HG03342 (cell line): ENCODE results near the gene EVI5L.

Source experiments
- ATAC-seq: cut with Tn5 transposase; IDR thresholded peaks from one replicate; pipeline ENCODE4 v1.9.1; 2021; ENCODE audit warnings: mild to moderate bottlenecking, moderate library complexity; ENCODE audit not compliant: unreplicated experiment

EVI5L gene

GRCh38 chr19:7894612-7895309 is 64.7 kb downstream of the EVI5L start:
- ATAC-seq, result no peak

- no peak for ATAC-seq
Measured at GRCh38 chr19:7895565-7895964, 65.5 kb downstream of the EVI5L start.

- no peak for ATAC-seq
Measured at GRCh38 chr19:7897292-7897691, 67.3 kb downstream of the EVI5L start.

- ATAC-seq, result no peak
Measured at GRCh38 chr19:7898967-7899366, 68.9 kb downstream of the EVI5L start.

- no peak for ATAC-seq
Measured at GRCh38 chr19:7899751-7900378, 69.8 kb downstream of the EVI5L start.

- ATAC-seq, result no peak
Measured at GRCh38 chr19:7900401-7900870, 70.4 kb downstream of the EVI5L start.

- ATAC-seq, result no peak
Measured at GRCh38 chr19:7900931-7901330, 70.9 kb downstream of the EVI5L start.

GRCh38 chr19:7901337-7901736 is 71.3 kb downstream of the EVI5L start:
- ATAC-seq, result no peak

- ATAC-seq, result no peak
Measured at GRCh38 chr19:7902796-7903243, 72.8 kb downstream of the EVI5L start.

- ATAC-seq, result peak; percentile 78
Measured at GRCh38 chr19:7903244-7904073, 73.4 kb downstream of the EVI5L start, which contains the start of gene MAP2K7. TSS of gene MAP2K7 (plus strand) at chr19:7903877. CDS start at chr19:7903945, 68 bp downstream.

GRCh38 chr19:7904074-7905020 is 74.3 kb downstream of the EVI5L start:
- peak; percentile 35 for ATAC-seq

- ATAC-seq, result no peak
Measured at GRCh38 chr19:7905268-7905667, 75.2 kb downstream of the EVI5L start.

- ATAC-seq, result no peak
Measured at GRCh38 chr19:7905859-7906258, 75.8 kb downstream of the EVI5L start.

- ATAC-seq, result no peak
Measured at GRCh38 chr19:7907122-7907521, 77.1 kb downstream of the EVI5L start.

- no peak for ATAC-seq
Measured at GRCh38 chr19:7907544-7907943, 77.5 kb downstream of the EVI5L start.

GRCh38 chr19:7908078-7908699 is 78.2 kb downstream of the EVI5L start:
- no peak for ATAC-seq

- ATAC-seq, result no peak
Measured at GRCh38 chr19:7908742-7909461, 78.9 kb downstream of the EVI5L start.

- ATAC-seq, result no peak
Measured at GRCh38 chr19:7909471-7910067, 79.6 kb downstream of the EVI5L start.
